Peyer's patch (tissue), 4 donors: ENCODE results near the gene NUDT22.

Experiments
- CTCF ChIP-seq, 6 experiments: fragments of 450-650 bp in 4 of 6; fragments of 200-600 bp in 2 of 6; sonication (generic) in 1 of 6; IDR thresholded peaks; one replicate each; pipeline ENCODE4 v1.5.1; 2017 to 2019; ENCODE audit warnings: antibody characterized with exemption in 6 of 6, mild to moderate bottlenecking in 3 of 6, moderate library complexity in 1 of 6
- POLR2A ChIP-seq, 2 donors: fragments of 450-650 bp; IDR thresholded peaks; one replicate each; pipeline ENCODE4 v1.5.1; 2017; ENCODE audit warnings: antibody characterized with exemption in 2 of 2, mild to moderate bottlenecking in 2 of 2, moderate library complexity in 2 of 2

- TF ChIP-seq POLR2A (IDR thresholded peaks at IDR 0.05): no peak
- TF ChIP-seq CTCF (IDR thresholded peaks at IDR 0.05): peak in 1 of 6 experiments; percentile 0
These were observed 21.9 kb downstream of the NUDT22 start for GRCh38 chr11:64247729-64248531.
